Stimulated activated CD4-positive, alpha-beta T cell treated with anti-CD3 and anti-CD28 coated beads, Interleukin-12 subunit alpha, Interleukin-12 subunit beta, amount 100 ng/mL, for 4 hours (primary cell): ENCODE results near the gene ARMCX4.
"Not testable (repeated sequence)": the region's sequence is repeated elsewhere in the genome, so short reads cannot be mapped to it uniquely, and the experiment has no call there.

ENCODE experiments used
- DNase-seq: peaks from one replicate; pipeline ENCODE4 v3.0.0-alpha.2; 2020

The ARMCX4 gene

DNA sequence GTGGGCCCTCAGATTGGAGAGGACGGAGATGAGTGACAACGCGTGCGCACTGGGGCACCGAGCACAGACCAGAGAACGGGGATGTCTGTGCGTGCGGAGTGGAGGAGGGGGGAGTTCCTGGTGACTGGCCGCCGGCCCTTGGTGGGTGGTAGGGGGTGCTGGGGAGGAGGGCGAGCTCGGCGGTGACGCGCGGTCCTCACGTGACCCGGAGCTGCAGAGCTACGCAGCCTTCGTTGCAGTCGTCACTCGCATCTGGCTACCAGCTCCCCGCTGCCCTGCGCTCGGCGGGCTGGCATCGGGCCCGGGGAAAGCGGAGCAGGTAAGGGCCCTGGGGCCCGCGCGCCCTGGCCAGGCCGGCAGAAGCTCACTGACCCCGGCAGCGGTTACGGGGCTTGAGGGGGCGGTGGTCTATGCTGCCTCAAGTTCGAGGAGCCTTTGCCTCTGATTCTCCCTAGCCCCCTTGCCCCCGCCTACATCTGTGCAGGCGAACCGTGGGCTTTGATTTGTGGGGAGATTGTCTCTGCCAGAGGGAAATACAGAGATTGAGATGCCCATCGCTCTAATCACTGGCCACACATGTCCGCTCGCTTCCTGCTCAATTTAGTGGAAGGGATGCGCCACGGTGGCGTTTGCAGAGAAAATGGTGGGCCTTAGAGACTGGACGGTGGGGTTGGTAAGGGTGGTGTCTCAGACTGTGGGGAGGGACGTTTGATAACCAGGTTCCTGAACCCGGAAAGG is at the start of gene ARMCX4:
Gene ARMCX4, plus strand, starts transcription at position 245 of the 738 bp plus-strand sequence. CDS start 3,134 bp downstream, outside the sequence.
- DNase-seq, result peak; percentile 38

DNA sequence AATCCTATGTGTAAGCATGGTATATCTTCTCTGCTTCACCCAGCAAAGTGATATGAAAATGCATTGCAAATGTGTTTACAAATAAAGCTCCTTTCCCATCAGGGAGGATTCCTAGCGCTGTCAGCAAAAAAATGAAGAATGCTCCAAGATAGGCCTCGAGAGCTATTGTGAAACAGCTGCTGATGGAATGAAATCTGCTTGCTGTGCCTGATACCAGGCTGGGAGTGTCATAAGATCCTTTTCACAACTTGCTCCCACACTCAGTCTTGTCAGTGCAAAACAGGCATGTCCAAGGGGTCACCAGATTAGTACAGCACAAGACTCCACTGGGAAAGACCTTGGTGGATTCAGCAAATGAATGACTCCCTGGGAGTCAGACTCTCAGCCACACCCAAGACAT is 43.2 kb upstream of the ARMCX4 start:
- DNase-seq, result no peak

DNA sequence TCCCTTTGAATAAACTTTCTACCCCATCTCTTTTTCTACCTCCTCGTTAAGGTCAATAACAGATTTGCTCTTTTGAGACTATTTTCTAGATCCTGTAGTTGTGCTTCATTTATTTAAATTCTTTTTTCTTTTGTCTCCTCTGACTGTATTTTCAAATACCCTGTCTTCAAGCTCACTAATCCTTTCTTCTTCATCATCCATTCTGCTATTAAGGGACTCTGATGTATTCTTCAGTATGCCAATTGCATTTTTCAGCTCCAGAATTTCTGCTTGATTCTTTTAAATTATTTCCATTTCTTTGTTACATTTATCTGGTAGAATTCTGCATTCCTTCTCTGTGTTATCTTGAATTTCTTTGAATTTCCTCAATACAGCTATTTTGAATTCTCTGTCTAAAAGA is 36.0 kb upstream of the ARMCX4 start:
- DNase-seq, result no peak

DNA sequence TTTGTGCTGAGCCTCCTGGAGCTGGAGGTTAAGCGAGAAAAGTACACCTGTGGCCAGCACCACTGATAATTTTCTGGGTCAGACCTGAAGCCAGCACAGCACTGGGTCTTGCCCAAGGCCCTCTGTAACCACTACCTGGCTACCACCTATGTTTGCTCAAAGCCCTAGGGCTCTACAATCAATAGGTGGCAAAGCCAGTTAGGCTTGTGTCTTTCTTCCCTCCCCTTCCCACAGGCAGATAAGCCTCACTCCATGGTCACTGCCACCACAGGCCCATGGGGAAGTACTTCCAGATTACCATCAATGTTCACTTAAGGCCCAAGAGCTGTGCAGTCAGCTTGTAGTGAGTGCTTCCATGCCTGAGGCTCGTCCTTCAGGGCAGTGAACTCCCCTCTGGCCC is 35.2 kb upstream of the ARMCX4 start:
- DNase-seq, result no peak

DNA sequence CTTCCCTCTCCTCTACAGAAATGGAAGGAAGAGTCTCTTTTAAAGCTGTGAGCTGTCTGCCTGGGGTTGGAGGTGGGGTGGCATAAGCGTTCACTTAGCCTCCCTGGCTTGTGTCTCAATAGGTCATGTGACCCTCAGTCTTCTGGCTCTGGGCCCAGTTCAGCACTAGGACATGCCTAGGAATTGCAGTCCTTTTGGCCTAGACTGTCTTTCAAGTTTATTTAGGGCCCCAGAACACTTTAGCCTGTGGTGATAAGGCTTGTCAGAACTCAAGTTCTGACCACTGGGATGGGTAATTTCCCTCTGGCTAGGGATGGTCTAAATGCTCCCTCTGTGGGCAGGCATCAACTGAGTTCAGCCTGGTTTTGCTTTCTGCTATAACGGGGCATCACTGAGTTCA is 34.3 kb upstream of the ARMCX4 start:
- no peak for DNase-seq

DNA sequence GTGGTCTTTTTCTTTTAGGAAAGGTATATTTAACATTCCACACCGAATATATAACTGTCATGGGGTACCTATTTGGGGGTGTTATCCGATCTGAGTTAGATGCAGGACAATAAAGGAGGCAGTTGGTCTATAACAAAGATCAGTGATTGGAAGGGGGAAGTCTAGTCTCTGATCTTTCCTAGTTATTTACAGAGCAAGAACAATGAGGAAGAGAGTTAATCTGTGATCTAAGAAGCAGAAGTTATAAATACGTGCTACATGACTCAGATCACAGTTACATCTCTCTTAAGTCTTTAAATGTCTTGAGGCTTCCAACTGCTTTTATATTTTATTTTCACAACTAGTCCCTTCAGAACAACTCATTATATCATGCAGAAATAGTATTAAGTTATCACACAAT is 33.2 kb upstream of the ARMCX4 start:
- DNase-seq, result no peak

DNA sequence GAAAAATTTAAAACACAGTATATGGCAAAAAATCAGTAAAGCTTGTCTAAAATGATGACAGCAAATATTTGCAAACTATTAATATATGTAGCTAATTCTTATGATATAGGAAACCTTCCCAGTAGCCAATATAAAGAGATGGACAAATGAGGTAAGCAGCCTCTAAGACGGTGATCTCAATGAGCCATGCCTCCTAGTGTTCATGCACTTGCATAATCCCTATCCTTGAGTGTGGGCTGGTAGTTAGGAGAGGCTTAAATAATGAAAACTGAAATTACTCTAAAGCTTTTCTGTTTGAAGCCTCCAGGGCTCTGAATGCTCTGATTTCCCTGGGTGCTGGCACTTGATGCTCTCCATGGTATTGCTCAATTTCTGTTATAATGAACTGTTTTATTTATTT is 24.6 kb upstream of the ARMCX4 start:
- DNase-seq, result no peak

DNA sequence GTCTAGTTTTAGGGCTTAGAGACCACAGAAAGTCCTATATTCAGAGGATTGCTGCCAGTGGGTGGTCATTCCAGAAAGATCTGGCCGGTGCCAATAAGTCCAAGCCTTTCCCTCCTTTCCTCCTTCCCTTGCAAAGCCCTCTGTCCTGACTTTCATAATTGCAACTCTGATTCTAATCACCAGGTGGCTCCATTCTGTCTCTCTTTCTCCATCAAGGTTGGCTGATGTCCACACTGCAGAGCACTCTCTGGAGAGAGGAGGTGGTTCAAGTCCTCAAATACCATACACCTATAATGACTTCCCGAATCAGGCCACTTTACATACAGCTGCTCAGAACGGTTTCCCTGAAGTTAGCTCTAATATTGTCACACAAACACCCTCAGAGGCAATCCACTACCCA is 22.4 kb upstream of the ARMCX4 start:
- no peak for DNase-seq

DNA sequence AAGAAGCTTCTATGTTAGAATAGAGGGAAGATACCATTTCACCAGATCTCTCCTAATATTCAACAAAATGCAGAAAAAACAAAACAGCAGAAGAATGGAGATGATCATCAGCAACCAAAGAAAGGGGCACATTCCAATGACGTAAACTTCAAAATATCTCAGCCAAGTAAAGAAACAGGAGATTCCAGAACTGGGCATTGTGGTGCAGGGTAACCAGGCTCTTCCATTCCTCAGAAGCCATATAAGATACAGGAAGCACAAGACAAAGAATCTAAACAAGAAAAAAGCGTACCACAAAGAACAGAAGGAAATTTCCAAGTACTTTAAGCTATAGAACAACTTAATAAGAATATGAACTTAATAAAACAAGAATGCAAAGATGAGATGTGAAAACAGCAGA is 6.9 kb upstream of the ARMCX4 start:
- no peak for DNase-seq

DNA sequence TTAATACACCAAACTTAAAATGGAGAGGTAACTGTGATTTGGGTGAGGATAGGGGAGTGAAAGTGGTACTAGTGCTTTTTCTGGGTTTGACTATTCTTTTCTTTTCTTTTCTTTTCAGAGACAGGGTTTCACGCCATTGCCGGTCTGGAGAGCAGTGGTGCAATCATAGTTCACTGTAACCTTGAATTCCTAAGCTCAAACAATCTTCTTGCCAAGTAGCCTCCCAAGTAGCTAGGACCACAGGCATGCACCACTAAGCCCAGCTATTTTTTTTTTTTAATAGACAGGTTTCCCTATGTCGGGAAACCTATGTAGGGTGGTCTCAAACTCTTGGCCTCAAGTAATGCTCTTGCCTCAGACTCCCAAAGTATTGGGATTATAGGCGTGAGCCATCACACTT is 3.0 kb upstream of the ARMCX4 start:
- DNase-seq, result no peak

DNA sequence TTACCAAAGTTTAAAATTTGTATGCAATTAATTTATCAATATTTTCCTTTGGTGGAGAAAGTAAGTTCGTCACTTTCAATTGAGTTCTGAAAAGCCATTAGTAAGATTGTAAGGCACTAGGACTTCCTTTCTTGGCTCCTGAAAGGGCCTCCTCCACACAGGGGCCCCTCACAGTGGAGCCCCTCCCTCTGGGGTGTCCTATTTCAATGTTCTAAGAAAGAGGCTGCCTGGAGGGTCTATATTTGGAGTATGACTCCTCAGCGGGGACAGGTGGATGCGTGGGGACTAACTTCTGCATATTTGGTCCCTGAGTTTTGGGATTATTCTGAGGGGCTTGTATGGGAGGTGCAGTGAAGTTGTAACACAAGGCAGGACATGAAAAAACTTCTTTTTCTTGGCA is 1.6 kb upstream of the ARMCX4 start:
- DNase-seq, result no peak

DNA sequence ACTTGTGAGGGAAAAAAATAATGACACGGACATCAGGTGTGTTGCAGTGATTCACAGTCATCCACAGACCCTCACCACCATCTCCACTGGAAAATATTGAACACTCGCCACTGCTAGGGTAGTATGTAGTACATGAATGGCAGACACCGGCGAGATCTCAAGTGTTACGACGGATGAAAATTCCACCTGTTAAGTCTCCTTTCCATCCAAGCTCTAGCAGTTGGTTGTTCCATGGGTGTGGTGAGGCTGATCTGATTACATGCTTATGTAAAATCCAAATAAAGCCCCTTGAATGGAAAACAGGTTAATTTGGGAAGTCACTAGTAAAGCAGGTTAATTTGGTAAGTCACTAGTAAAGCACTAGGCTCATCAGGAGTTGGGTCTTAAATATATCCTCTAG is 1.1 kb upstream of the ARMCX4 start:
- no peak for DNase-seq

DNA sequence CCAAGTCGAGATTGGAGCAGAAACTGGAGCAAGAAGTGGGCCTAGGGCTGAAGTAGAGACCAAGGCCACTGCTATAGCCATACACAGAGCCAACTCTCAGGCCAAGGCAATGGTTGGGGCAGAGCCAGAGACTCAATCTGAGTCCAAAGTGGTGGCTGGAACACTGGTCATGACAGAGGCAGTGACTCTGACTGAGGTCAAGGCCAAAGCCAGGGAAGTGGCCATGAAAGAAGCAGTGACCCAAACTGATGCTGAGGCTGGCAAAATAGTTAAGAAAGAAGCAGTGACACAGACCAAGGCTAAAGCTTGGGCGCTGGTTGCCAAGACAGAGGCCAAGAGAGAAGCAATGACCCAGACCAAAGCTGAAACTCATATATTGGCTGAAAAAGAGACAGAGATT is 3.5 kb downstream of the ARMCX4 start:
- DNase-seq, result no peak

DNA sequence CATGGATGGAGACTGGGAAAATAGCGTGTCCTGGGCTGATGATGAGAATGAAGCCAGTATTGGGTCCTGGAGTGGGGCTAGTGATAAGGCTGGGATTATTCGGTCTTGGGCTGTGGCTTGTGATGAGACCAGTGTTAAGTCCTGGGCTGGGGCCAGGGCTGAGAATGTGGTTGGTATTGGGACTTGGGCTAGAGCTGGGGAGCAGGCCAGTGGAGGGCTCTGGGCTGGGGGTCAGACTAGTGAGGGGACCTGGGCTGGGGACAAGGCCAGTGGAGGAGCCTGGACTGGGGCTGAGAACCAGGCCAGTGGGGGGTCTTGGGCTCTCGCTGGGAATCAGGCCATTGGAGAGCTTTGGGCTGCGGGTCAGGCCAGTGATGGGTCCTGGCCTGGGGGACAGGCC is 6.7 kb downstream of the ARMCX4 start:
- no peak for DNase-seq

DNA sequence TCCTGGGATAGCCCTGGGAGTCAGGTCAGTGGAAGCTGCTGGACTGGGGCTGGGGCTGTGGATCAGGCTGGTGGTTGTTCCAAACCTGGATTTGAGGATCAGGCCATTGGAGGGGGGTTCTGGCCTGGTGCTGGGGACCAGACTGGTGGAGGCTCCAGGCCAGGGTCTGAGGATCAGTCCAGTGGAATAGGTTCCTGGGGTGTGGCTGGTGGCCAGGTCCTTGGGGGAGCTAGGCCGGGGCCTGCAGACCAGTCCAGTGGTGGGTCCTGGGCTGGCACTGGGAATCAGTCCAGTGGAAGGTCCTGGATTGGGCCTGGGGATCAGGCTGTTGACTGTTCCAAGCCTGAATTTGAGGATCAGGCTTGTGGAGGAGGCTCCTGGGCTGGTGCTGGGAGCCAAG is 8.0 kb downstream of the ARMCX4 start:
- DNase-seq, result no peak

DNA sequence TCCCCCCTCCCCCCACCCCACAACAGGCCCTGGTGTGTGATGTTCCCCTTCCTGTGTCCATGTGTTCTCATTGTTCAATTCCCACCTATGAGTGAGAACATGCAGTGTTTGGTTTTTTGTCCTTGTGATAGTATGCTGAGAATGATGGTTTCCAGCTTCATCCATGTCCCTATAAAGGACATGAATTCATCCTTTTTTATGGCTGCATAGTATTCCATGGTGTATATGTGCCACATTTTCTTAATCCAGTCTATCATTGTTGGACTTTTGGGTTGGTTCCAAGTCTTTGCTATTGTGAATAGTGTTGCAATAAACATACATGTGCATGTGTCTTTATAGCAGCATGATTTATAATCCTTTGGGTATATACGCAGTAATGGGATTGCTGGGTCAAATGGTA is 17.7 kb downstream of the ARMCX4 start:
- not testable (repeated sequence) for DNase-seq

DNA sequence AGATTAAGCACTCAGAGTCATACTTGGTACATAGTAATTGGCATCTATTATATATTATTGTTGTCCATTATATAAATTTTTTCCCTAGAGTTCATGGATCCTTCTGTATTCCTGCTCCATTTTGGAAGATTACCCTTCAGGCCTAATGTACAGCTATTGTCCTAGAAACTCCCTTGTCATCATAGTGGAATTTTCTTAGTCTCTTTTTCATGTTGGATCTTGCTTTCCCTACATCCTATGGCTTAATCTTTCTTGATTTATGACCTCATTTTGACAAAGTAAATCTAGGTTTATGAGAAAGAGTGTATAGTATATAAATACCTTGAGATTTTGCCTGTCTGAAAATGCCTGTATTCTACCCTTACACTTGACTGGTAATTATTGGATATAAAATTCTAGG is 22.1 kb downstream of the ARMCX4 start:
- no peak for DNase-seq

DNA sequence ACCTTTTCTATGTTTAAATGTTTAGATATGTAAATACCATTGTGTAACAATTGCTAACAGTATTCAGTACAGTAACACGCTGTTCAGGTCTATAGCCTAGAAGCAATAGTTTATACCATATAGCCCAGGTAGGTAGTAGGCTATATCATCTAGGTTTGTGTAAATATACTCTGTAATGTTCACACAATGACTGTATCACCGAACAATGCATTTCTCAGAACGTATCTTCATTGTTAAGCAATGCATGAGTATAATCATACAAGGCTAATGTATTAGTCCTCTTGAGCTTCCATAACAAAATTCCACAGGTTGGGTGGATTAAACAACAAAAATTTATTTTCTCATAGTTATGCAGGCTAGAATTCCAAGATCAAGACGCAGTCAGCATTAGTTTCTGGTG is 22.7 kb downstream of the ARMCX4 start:
- no peak for DNase-seq

DNA sequence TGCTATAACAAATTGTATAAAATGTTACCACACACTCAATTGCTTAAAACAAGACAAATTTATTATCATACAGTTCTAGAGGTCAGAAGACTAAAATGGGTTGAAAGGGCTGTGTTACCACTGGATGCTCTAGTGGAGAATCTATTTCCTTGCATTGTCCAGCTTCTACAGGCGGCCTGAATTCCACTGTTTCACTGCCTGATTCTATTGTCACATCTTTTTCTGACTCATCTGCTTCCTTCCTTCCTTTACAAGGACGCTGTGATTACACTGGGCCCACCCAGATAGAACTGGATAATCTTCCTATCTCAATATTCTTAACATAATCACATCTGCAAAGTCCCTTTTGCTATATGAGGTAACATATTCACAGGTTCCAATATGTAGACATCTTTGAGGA is 45.7 kb downstream of the ARMCX4 start:
- no peak for DNase-seq
